OCI-LY1 (cell line): ENCODE measurements around the gene KLK12.

Experiments
- H2AFZ ChIP-seq: fragments of 200-600 bp; sonication (generic), shearing (Covaris generic); 2 replicates; pipeline ENCODE4 v1.6.0; 2014; ENCODE audit warnings: antibody characterized with exemption, mild to moderate bottlenecking, low read length
- H3F3A ChIP-seq: fragments of 200-600 bp; sonication (generic), shearing (Covaris generic); 2 replicates; pipeline ENCODE4 v1.6.0; 2014; ENCODE audit warnings: mild to moderate bottlenecking, antibody characterized with exemption, low read length, moderate library complexity; ENCODE audit not compliant: insufficient read depth
- H3K27ac ChIP-seq: fragments of 200-600 bp; sonication (generic); 2 replicates; pipeline ENCODE4 v1.5.1; 2014; ENCODE audit warnings: low read length, mixed run types, mild to moderate bottlenecking, low read depth; ENCODE audit not compliant: poor library complexity, severe bottlenecking
- H3K27me3 ChIP-seq: fragments of 200-600 bp; sonication (generic); 2 replicates; pipeline ENCODE4 v1.6.0; 2014; ENCODE audit warnings: antibody characterized with exemption, mild to moderate bottlenecking, low read length, moderate library complexity; ENCODE audit not compliant: insufficient read depth
- H3K36me3 ChIP-seq: fragments of 200-600 bp; sonication (generic); 2 replicates; pipeline ENCODE4 v1.6.1; 2014; ENCODE audit warnings: mild to moderate bottlenecking, antibody characterized with exemption, low read length, moderate library complexity, mixed read lengths; ENCODE audit not compliant: insufficient read depth
- H3K4me1 ChIP-seq: fragments of 200-600 bp; sonication (generic); 2 replicates; pipeline ENCODE4 v1.5.1; 2014; ENCODE audit warnings: mild to moderate bottlenecking, low read length, moderate library complexity; ENCODE audit not compliant: insufficient read depth, severe bottlenecking
- H3K4me2 ChIP-seq: fragments of 200-600 bp; sonication (generic), shearing (Covaris generic); 2 replicates; pipeline ENCODE4 v1.6.1; 2014; ENCODE audit warnings: low read length
- H3K4me3 ChIP-seq: fragments of 200-600 bp; sonication (generic); 2 replicates; pipeline ENCODE4 v1.5.1; 2014; ENCODE audit warnings: low read length, low read depth, mild to moderate bottlenecking, mixed read lengths; ENCODE audit not compliant: poor library complexity, severe bottlenecking
- H3K79me2 ChIP-seq: fragments of 200-600 bp; shearing (Covaris generic); 2 replicates; pipeline ENCODE4 v1.6.1; 2016; ENCODE audit warnings: mixed run types, low read length, mixed read lengths; ENCODE audit not compliant: insufficient read depth
- H3K9ac ChIP-seq: fragments of 200-600 bp; sonication (generic), shearing (Covaris generic); 2 replicates; pipeline ENCODE4 v1.6.1; 2014; ENCODE audit warnings: mild to moderate bottlenecking, low read length, mixed read lengths
- H3K9me2 ChIP-seq: fragments of 200-600 bp; sonication (generic), shearing (Covaris generic); 2 replicates; pipeline ENCODE4 v1.6.1; 2014; ENCODE audit warnings: low read depth, mild to moderate bottlenecking, low read length, mixed read lengths
- H3K9me3 ChIP-seq: fragments of 200-600 bp; shearing (Covaris generic); 2 replicates; pipeline ENCODE4 v1.6.1; 2014; ENCODE audit warnings: low read length, mixed read lengths
- H4K20me1 ChIP-seq: fragments of 200-600 bp; sonication (generic), shearing (Covaris generic); 2 replicates; pipeline ENCODE4 v1.6.0; 2016; ENCODE audit warnings: mild to moderate bottlenecking, low read length; ENCODE audit not compliant: insufficient read depth
- EZH2 ChIP-seq: fragments of 200-600 bp; sonication (generic), shearing (Covaris generic); IDR thresholded peaks from 2 replicates; pipeline ENCODE4 v1.8.0; 2017; ENCODE audit warnings: borderline replicate concordance, mixed run types, mild to moderate bottlenecking, antibody characterized with exemption, low read length, moderate library complexity, mixed read lengths
- TF ChIP-seq, protein P1 (sequence below): fragments of 200-600 bp; sonication (generic), shearing (Covaris generic); IDR thresholded peaks from 2 replicates; pipeline ENCODE4 v1.5.1; 2017; ENCODE audit warnings: mild to moderate bottlenecking, antibody characterized with exemption, low read length, moderate library complexity, mixed read lengths

KLK12 gene

DNA sequence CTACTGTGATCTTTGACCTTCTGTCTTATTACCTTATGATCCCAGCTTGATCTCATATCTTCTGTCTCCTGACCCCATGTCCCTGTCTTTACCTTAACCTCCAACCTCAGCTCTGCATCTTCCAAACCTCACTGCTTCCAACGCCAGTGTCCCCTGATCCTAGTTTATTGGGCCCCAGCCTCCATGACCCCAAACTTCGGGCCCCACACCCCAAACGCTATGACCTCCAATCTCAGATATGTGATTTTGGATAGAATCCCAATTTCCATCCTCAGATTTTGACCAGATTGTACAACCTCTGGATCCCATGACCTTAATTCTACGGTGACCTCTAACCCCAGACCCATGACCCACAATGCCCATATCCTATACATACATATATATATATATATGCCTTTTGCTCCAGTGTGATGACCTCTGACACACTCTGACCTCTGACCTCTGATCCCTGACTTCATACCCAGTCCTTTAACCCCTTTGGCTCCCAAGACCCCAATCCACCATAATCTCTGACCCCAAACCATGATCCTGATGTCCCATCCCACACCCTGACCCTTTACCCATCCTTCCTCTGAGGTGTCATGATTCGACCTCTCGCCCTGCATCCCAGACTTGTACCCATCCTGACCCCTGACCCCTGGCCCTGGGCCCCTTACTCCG is 3.5 kb downstream of the KLK12 start:
- Histone ChIP-seq H3K9me2 (no peaks in the 10 kb centered on the region), H2AFZ (no peak overlapping the region)

DNA sequence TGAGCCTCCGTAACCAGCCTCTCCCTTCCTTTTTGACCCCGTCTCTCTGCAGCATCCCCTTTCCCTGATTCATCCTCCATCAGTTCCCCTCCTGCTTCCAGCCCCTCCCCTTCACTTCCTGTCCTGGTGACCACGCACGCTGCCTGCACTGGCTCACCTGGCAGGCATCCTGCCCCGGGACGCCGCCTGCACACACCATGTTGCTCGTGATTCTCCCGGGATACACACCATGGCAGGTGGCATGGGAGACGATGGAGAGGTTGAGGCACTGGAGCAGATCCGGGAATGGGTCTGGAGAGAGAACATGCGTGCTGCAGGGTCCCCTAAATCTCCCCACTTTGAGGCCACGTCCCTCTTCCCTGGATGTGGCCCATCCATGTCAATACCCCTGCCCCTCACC is 4.2 kb downstream of the KLK12 start:
- no peaks in the 10 kb centered on the region for H4K20me1 ChIP-seq
- no peaks in the 10 kb centered on the region for H3K9me3 ChIP-seq
- no peak overlapping the region for H3K4me2 ChIP-seq
- H3K4me1 ChIP-seq = no peaks in the 10 kb centered on the region
- H3K27ac ChIP-seq = no peak overlapping the region
- no peaks in the 10 kb centered on the region for H3K9me2 ChIP-seq
- no peaks in the 10 kb centered on the region for H3F3A ChIP-seq
- no peak overlapping the region for H2AFZ ChIP-seq
- no peaks in the 10 kb centered on the region for H3K36me3 ChIP-seq
- no peaks in the 10 kb centered on the region; the same call in 1 of the 2 replicates for H3K27me3 ChIP-seq
- no peak overlapping the region for H3K9ac ChIP-seq
- TF ChIP-seq, protein P1, sequence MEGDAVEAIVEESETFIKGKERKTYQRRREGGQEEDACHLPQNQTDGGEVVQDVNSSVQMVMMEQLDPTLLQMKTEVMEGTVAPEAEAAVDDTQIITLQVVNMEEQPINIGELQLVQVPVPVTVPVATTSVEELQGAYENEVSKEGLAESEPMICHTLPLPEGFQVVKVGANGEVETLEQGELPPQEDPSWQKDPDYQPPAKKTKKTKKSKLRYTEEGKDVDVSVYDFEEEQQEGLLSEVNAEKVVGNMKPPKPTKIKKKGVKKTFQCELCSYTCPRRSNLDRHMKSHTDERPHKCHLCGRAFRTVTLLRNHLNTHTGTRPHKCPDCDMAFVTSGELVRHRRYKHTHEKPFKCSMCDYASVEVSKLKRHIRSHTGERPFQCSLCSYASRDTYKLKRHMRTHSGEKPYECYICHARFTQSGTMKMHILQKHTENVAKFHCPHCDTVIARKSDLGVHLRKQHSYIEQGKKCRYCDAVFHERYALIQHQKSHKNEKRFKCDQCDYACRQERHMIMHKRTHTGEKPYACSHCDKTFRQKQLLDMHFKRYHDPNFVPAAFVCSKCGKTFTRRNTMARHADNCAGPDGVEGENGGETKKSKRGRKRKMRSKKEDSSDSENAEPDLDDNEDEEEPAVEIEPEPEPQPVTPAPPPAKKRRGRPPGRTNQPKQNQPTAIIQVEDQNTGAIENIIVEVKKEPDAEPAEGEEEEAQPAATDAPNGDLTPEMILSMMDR = no peak
- no peak for TF ChIP-seq EZH2
- H3K4me3 ChIP-seq = no peak overlapping the region
- no peaks in the 10 kb centered on the region for H3K79me2 ChIP-seq

More for the DNA sequence above, 3.5 kb downstream of the KLK12 start:
- no peak overlapping the region for H3K4me2 ChIP-seq
- TF ChIP-seq EZH2 = no peak
- TF ChIP-seq, protein P1 = no peak
- H3K27me3 ChIP-seq = no peaks in the 10 kb centered on the region; the same call in 1 of the 2 replicates
- no peaks in the 10 kb centered on the region for H3K9me3 ChIP-seq
- no peak overlapping the region for H3K27ac ChIP-seq
- no peak overlapping the region for H3K9ac ChIP-seq
- H3K4me3 ChIP-seq = no peak overlapping the region
- H3K79me2 ChIP-seq = no peaks in the 10 kb centered on the region
- H4K20me1 ChIP-seq = no peaks in the 10 kb centered on the region
- H3K4me1 ChIP-seq = no peaks in the 10 kb centered on the region
- H3K36me3 ChIP-seq = no peaks in the 10 kb centered on the region
- H3F3A ChIP-seq = no peaks in the 10 kb centered on the region

DNA sequence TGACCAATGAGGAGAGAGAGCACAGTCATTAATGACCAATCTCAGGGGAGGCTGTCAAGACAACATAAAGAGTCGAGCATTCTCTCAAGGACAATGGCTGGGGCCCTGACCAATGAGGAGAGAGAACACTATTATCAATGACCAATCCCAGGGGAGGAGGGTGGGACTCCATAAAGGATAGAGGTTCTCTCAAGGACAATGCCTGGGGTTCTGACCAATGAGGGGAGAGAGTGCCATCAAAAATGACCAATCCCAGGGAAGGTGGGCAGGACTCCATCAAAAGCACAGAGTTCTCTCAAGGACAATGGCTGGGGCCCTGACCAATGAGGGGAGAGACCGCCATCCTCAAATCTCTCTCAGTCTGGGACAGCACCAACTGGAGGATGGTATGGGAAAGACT is 5.1 kb downstream of the KLK12 start:
- no peaks in the 10 kb centered on the region for H3K4me1 ChIP-seq

More for the DNA sequence above, 5.1 kb downstream of the KLK12 start:
- Histone ChIP-seq H3F3A (no peaks in the 10 kb centered on the region), H3K9me3 (no peaks in the 10 kb centered on the region), H3K27me3 (no peaks in the 10 kb centered on the region; the same call in 1 of the 2 replicates), H3K36me3 (no peaks in the 10 kb centered on the region), H4K20me1 (no peaks in the 10 kb centered on the region), H2AFZ (no peak overlapping the region), H3K9ac (no peak overlapping the region), H3K4me2 (no peak overlapping the region), H3K27ac (no peak overlapping the region), H3K79me2 (no peaks in the 10 kb centered on the region), H3K9me2 (no peaks in the 10 kb centered on the region), H3K4me3 (no peak overlapping the region)
- no peak for TF ChIP-seq EZH2
- TF ChIP-seq, protein P1 = no peak
